OCI-LY1 (cell line): ENCODE results near the gene ATF7IP2.

Source experiments
- EZH2 ChIP-seq: fragments of 200-600 bp; sonication (generic), shearing (Covaris generic); IDR thresholded peaks from 2 replicates; pipeline ENCODE4 v1.8.0; 2017; ENCODE audit warnings: borderline replicate concordance, mixed run types, mild to moderate bottlenecking, antibody characterized with exemption, low read length, moderate library complexity, mixed read lengths
- TF ChIP-seq, protein P1 (sequence below): fragments of 200-600 bp; sonication (generic), shearing (Covaris generic); IDR thresholded peaks from 2 replicates; pipeline ENCODE4 v1.5.1; 2017; ENCODE audit warnings: mild to moderate bottlenecking, antibody characterized with exemption, low read length, moderate library complexity, mixed read lengths

- TF ChIP-seq, protein P1, sequence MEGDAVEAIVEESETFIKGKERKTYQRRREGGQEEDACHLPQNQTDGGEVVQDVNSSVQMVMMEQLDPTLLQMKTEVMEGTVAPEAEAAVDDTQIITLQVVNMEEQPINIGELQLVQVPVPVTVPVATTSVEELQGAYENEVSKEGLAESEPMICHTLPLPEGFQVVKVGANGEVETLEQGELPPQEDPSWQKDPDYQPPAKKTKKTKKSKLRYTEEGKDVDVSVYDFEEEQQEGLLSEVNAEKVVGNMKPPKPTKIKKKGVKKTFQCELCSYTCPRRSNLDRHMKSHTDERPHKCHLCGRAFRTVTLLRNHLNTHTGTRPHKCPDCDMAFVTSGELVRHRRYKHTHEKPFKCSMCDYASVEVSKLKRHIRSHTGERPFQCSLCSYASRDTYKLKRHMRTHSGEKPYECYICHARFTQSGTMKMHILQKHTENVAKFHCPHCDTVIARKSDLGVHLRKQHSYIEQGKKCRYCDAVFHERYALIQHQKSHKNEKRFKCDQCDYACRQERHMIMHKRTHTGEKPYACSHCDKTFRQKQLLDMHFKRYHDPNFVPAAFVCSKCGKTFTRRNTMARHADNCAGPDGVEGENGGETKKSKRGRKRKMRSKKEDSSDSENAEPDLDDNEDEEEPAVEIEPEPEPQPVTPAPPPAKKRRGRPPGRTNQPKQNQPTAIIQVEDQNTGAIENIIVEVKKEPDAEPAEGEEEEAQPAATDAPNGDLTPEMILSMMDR = no peak
- no peak for TF ChIP-seq EZH2
Measured at GRCh38 chr16:10362077-10362863, 23.6 kb upstream of the ATF7IP2 start.
